H1 (cell line): Measurements from ENCODE around the gene WDR37. TPM values are rescaled to one million over a fixed set of nuclear protein-coding genes. Genes with fewer than 3 reads are reported as not detected.
A peak's percentile ranks its signal among the peaks of the same experiment; 100 is the strongest.

ENCODE experiments used
- CTCF ChIA-PET: fragments of 300-600 bp; sonication (Branson Sonifier 250); formaldehyde crosslinking; loops from one replicate; lab custom pipeline; 2021; ENCODE audit not compliant: partially characterized antibody; lab: Charles Lee
- POLR2A ChIA-PET: fragments of 300-600 bp; sonication (Branson Sonifier 250); formaldehyde crosslinking; loops from one replicate; lab custom pipeline; 2021; ENCODE audit warnings: inconsistent platforms; ENCODE audit not compliant: partially characterized antibody; lab: Charles Lee
- DNase-seq, 2 experiments: peaks; one replicate each; pipeline versions ENCODE4 v3.0.0 to v3.0.0-alpha.2; 2010 to 2022; ENCODE audit warnings: low spot score in 2 of 2, low read depth in 1 of 2, mixed read lengths in 1 of 2
- FAIRE-seq: peaks from 2 replicates; lab custom pipeline; 2011; peaks lifted over from hg19 to GRCh38; lab: Jason Lieb, UNC
- H2AFZ ChIP-seq: 2 replicates; pipeline ENCODE4 v1.8.1; 2012; ENCODE audit warnings: low read length, inconsistent platforms
- H2AK5ac ChIP-seq: 2 replicates; pipeline ENCODE4 v1.6.1; 2013; ENCODE audit warnings: low read depth, low read length
- H2BK120ac ChIP-seq: replicated peaks from 2 replicates; pipeline ENCODE3; 2013; ENCODE audit warnings: low read depth, low read length, inconsistent platforms
- H2BK12ac ChIP-seq: 2 replicates; pipeline ENCODE4 v1.6.1; 2013; ENCODE audit warnings: low read depth, low read length
- H2BK15ac ChIP-seq: 2 replicates; pipeline ENCODE4 v1.6.1; 2013; ENCODE audit warnings: low read length
- H2BK20ac ChIP-seq: 2 replicates; pipeline ENCODE4 v1.6.1; 2013; ENCODE audit warnings: low read length
- H2BK5ac ChIP-seq: 2 replicates; pipeline ENCODE4 v1.6.1; 2013; ENCODE audit warnings: low read depth, low read length
- H3K14ac ChIP-seq: 2 replicates; pipeline ENCODE4 v1.6.1; 2013; ENCODE audit warnings: inconsistent platforms; ENCODE audit not compliant: insufficient read length
- H3K18ac ChIP-seq: 2 replicates; pipeline ENCODE4 v1.6.1; 2013; ENCODE audit warnings: low read length; ENCODE audit errors: extremely low read depth
- H3K23ac ChIP-seq: 2 replicates; pipeline ENCODE4 v1.6.1; 2013; ENCODE audit warnings: inconsistent platforms; ENCODE audit not compliant: insufficient read length
- H3K23me2 ChIP-seq: 2 replicates; pipeline ENCODE4 v1.6.1; 2013; ENCODE audit warnings: low read depth, low read length
- H3K27ac ChIP-seq: 2 replicates; pipeline ENCODE4 v1.6.1; 2011; ENCODE audit warnings: low read depth, low read length, inconsistent platforms
- H3K27me3 ChIP-seq, 4 experiments: replicated peaks in 1 of 4; 1 replicate in 1 of 4; 2 replicates in 3 of 4; pipeline versions ENCODE4 v1.6.1 to v1.8.1; 2011 to 2013; ENCODE audit warnings: low read length in 3 of 4, mild to moderate bottlenecking in 3 of 4, inconsistent platforms in 2 of 4, mixed read lengths in 2 of 4, moderate library complexity in 1 of 4; ENCODE audit not compliant: control insufficient read depth in 3 of 4, insufficient read depth in 3 of 4; ENCODE audit errors: extremely low read depth in 1 of 4
- H3K36me3 ChIP-seq, 4 experiments: 2 replicates each; pipeline versions ENCODE4 v1.6.1 to v1.8.1; 2011 to 2013; ENCODE audit warnings: mild to moderate bottlenecking in 4 of 4, low read length in 3 of 4, moderate library complexity in 2 of 4, control low read depth in 1 of 4, inconsistent platforms in 1 of 4; ENCODE audit not compliant: insufficient read depth in 4 of 4, control insufficient read depth in 2 of 4
- H3K4ac ChIP-seq: replicated peaks from 2 replicates; pipeline ENCODE3; 2013; ENCODE audit warnings: low read length, low read depth, mixed read lengths, inconsistent platforms; ENCODE audit not compliant: insufficient read length
- H3K4me1 ChIP-seq, 4 experiments: replicated peaks in 1 of 4; 1 replicate in 1 of 4; 2 replicates in 3 of 4; pipeline versions ENCODE4 v1.6.1 to v1.8.1; 2011 to 2013; ENCODE audit warnings: low read length in 3 of 4, inconsistent platforms in 2 of 4, mixed read lengths in 1 of 4; ENCODE audit not compliant: insufficient read depth in 4 of 4, control insufficient read depth in 3 of 4
- H3K4me2 ChIP-seq, 2 experiments: 2 replicates each; pipeline versions ENCODE4 v1.6.1 to v1.8.1; 2011 to 2013; ENCODE audit warnings: low read depth in 2 of 2, low read length in 2 of 2, control low read depth in 1 of 2, inconsistent platforms in 1 of 2, mild to moderate bottlenecking in 1 of 2; ENCODE audit not compliant: insufficient read depth in 1 of 2
- H3K4me3 ChIP-seq, 4 experiments: fragments of 200-600, 300-600 bp in 1 of 4; sonication (generic), shearing (Covaris generic), sonication (Bioruptor Twin) in 1 of 4; 2 replicates each; pipeline versions ENCODE4 v1.5.1 to v1.8.1; 2011 to 2016; ENCODE audit warnings: low read length in 4 of 4, low read depth in 3 of 4, control low read depth in 2 of 4, inconsistent platforms in 2 of 4, mild to moderate bottlenecking in 2 of 4, mixed read lengths in 1 of 4, moderate library complexity in 1 of 4; ENCODE audit not compliant: insufficient read depth in 2 of 4; ENCODE audit errors: extremely low read depth in 1 of 4
- H3K56ac ChIP-seq: replicated peaks from 2 replicates; pipeline ENCODE3; 2013; ENCODE audit warnings: low read depth, mild to moderate bottlenecking, mixed read lengths, low read length, inconsistent platforms; ENCODE audit not compliant: insufficient read length
- H3K79me1 ChIP-seq: 2 replicates; pipeline ENCODE4 v1.6.1; 2013; ENCODE audit warnings: low read depth, low read length, control low read depth
- H3K79me2 ChIP-seq, 2 experiments: 2 replicates each; pipeline versions ENCODE4 v1.6.1 to v1.8.1; 2012 to 2013; ENCODE audit warnings: low read length in 2 of 2, mild to moderate bottlenecking in 2 of 2, inconsistent platforms in 1 of 2; ENCODE audit not compliant: insufficient read depth in 2 of 2, control insufficient read depth in 1 of 2
- H3K9ac ChIP-seq, 4 experiments: replicated peaks in 1 of 4; 1 replicate in 1 of 4; 2 replicates in 3 of 4; pipeline versions ENCODE4 v1.6.1 to v1.8.1; 2011 to 2013; ENCODE audit warnings: low read depth in 3 of 4, low read length in 3 of 4, control low read depth in 2 of 4, mild to moderate bottlenecking in 2 of 4, moderate library complexity in 2 of 4, inconsistent platforms in 1 of 4; ENCODE audit errors: extremely low read depth in 1 of 4
- H3K9me3 ChIP-seq, 2 experiments: 2 replicates each; pipeline versions ENCODE4 v1.6.1 to v1.8.1; 2012 to 2013; ENCODE audit warnings: mild to moderate bottlenecking in 2 of 2, moderate library complexity in 2 of 2, control low read depth in 1 of 2, inconsistent platforms in 1 of 2, low read depth in 1 of 2, low read length in 1 of 2, mixed read lengths in 1 of 2; ENCODE audit not compliant: insufficient read depth in 2 of 2
- H4K20me1 ChIP-seq, 2 experiments: replicated peaks in 1 of 2; 2 replicates each; pipeline versions ENCODE3 to v1.8.1; 2011 to 2013; ENCODE audit warnings: inconsistent platforms in 2 of 2, low read length in 2 of 2, mild to moderate bottlenecking in 1 of 2; ENCODE audit not compliant: insufficient read depth in 2 of 2, control insufficient read depth in 1 of 2
- H4K5ac ChIP-seq: 2 replicates; pipeline ENCODE4 v1.6.1; 2013; ENCODE audit warnings: low read length, low read depth, mixed read lengths, inconsistent platforms; ENCODE audit not compliant: insufficient read length
- H4K8ac ChIP-seq: 2 replicates; pipeline ENCODE4 v1.8.0; 2013; ENCODE audit warnings: mild to moderate bottlenecking, moderate library complexity, low read length, inconsistent platforms; ENCODE audit not compliant: insufficient read depth; ENCODE audit errors: extremely low read depth
- H4K91ac ChIP-seq: replicated peaks from 2 replicates; pipeline ENCODE3; 2013; ENCODE audit warnings: low read length, mixed read lengths, inconsistent platforms; ENCODE audit not compliant: insufficient read length
- CBX5 ChIP-seq: fragments of 300-800, 300-1000 bp; sonication (generic); IDR thresholded peaks from 2 replicates; pipeline ENCODE4 v1.7.1; 2016; ENCODE audit warnings: antibody characterized with exemption, low read length, low read depth
- EP300 ChIP-seq, 2 experiments: IDR thresholded peaks; 1 replicate in 1 of 2; 2 replicates in 1 of 2; pipeline ENCODE4 v1.6.1; 2011 to 2012; ENCODE audit warnings: low read depth in 2 of 2, low read length in 2 of 2, mild to moderate bottlenecking in 2 of 2, borderline replicate concordance in 1 of 2, inconsistent platforms in 1 of 2, moderate library complexity in 1 of 2
- KDM4A ChIP-seq: IDR thresholded peaks from one replicate; pipeline ENCODE4 v1.7.1; 2012; ENCODE audit warnings: low read depth, mild to moderate bottlenecking, moderate library complexity, low read length, inconsistent platforms; ENCODE audit not compliant: severe bottlenecking
- MAFK ChIP-seq: IDR thresholded peaks from 2 replicates; pipeline ENCODE4 v1.6.1; 2012; ENCODE audit warnings: low read depth, mild to moderate bottlenecking, improper control_type of control experiment, low read length
- SAP30 ChIP-seq: fragments of 300-600 bp; sonication (generic); IDR thresholded peaks from 2 replicates; pipeline ENCODE4 v1.7.1; 2012; ENCODE audit warnings: low read length, moderate library complexity, mild to moderate bottlenecking, inconsistent platforms; ENCODE audit not compliant: insufficient read depth, insufficient replicate concordance
- SIN3A ChIP-seq, 2 experiments: IDR thresholded peaks in 1 of 2; conservative IDR thresholded peaks in 1 of 2; 2 replicates each; pipeline ENCODE4 v1.6.1; 2011 to 2012; ENCODE audit warnings: low read length in 2 of 2, improper control_type of control experiment in 1 of 2, low read depth in 1 of 2, mild to moderate bottlenecking in 1 of 2
- SP4 ChIP-seq: IDR thresholded peaks from 2 replicates; pipeline ENCODE4 v1.6.1; 2012; ENCODE audit warnings: low read length, inconsistent platforms
- TAF7 ChIP-seq: optimal IDR thresholded peaks from 2 replicates; pipeline ENCODE3; 2011; ENCODE audit warnings: low read depth, mild to moderate bottlenecking, inconsistent platforms, low read length, moderate library complexity, borderline replicate concordance
- WGBS, 2 experiments: shearing (Covaris generic) in 1 of 2; methylation state at CpG; one replicate each; pipeline versions ENCODE4 v1.1.6 to v1.1.7; 2013 to 2015; ENCODE audit warnings: low lambda C conversion rate in 2 of 2, mixed read lengths in 2 of 2, inconsistent platforms in 1 of 2, low coverage in 1 of 2, missing lambda C conversion rate in 1 of 2; ENCODE audit not compliant: insufficient replicate concordance in 2 of 2, insufficient coverage in 1 of 2, insufficient read length in 1 of 2; ENCODE audit errors: extremely low coverage in 1 of 2, missing lambda C conversion rate in 1 of 2; 5-methylcytosine and 5-hydroxymethylcytosine counted together
- polyA plus RNA-seq, 7 experiments: library from polyadenylated mRNA; depleted of rRNA in 3 of 7; stranded (reverse) in 5 of 7; unstranded in 2 of 7; fragments of >200 nt in 5 of 7; fragments of 200-250 nt in 2 of 7; gene quantifications; 1 replicate in 5 of 7; 2 replicates in 1 of 7; 4 replicates in 1 of 7; pipeline versions ENCODE4 v1.2.1 to v1.2.3, GENCODE V29; 2011 to 2013; ENCODE audit warnings: missing spikeins in 2 of 7, mixed read lengths in 2 of 7
- total RNA-seq: library from RNA; stranded (reverse); fragmentation: NEBNext Ultra II Directional; extraction: Animal tissue kit (Norgen Biotek cat#: 25700); gene quantifications from 2 replicates; pipeline ENCODE4 v1.2.1, GENCODE V29; 2021
- TF ChIP-seq, protein P1 (sequence below), 3 experiments: IDR thresholded peaks; 1 replicate in 2 of 3; 2 replicates in 1 of 3; pipeline versions ENCODE4 v1.5.1 to v1.6.1; 2011; ENCODE audit warnings: low read length in 3 of 3, mild to moderate bottlenecking in 3 of 3, inconsistent platforms in 2 of 3, low read depth in 1 of 3, moderate library complexity in 1 of 3; ENCODE audit not compliant: insufficient read depth in 1 of 3; ENCODE audit errors: control extremely low read depth in 1 of 3

The WDR37 gene
- total and polyA plus RNA-seq, 2 of the 8 experiments (the other 6 are each of a cell fraction or from before 2014, with no cell fraction given), result 9.6 to 12.0 TPM

DNA sequence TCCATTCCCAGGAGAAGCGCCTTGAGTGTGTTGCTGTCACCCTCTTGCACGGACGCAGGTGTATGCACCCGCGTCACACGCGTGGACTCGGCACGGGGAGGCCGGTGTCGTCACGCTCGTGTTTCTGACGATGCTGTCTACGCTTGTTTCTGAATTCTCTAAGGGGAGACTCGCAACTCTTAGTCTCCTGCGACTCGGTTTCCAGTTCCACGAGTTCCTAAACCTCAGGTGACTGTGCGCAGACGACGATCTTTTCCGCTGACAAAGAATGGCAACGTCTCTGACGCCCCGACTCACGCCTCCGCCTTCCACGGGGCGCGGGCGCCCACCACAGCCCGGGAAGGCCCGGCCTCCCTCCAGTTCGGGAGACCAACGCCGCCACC is 7.8 kb upstream of the WDR37 start:
- H3K27me3 ChIP-seq, result no peaks in the 10 kb centered on the region
- no peak overlapping the region for H3K14ac ChIP-seq
- peaks cover 6 to 23% of the 10 kb centered on the region in 2 experiments for H4K20me1 ChIP-seq
- H3K4me1 ChIP-seq, result peaks cover 0 to 5% (median 2%) of the 10 kb centered on the region in 4 experiments; a peak in 3 of 7 replicates
- peak overlapping the region; percentile 79 to 98 (median 95) for H3K4me3 ChIP-seq
- H4K5ac ChIP-seq, result peak overlapping the region; percentile 1
- H4K8ac ChIP-seq, result peak overlapping the region; percentile 97
- CTCF ChIA-PET, result no interaction called here
- peak overlapping the region; percentile 2 for H4K91ac ChIP-seq
- H3K9ac ChIP-seq, result peak overlapping the region; percentile 72 to 91 (median 86)
- H2BK12ac ChIP-seq, result peak overlapping the region; percentile 60
- H3K79me2 ChIP-seq, result peaks cover 24 to 79% of the 10 kb centered on the region in 2 experiments
- POLR2A ChIA-PET, result interaction anchor here (0.8 to 2.9 kb wide), 15 partner anchors 9 to 120 kb away, joined by 3 to 22 read pairs (median 4); partner anchors contain the start of gene GTPBP4
- H3K4me2 ChIP-seq, result peak overlapping the region; percentile 76 to 97
- no peaks in the 10 kb centered on the region; the same call in 1 of the 2 replicates for H3K23me2 ChIP-seq
- H3K23ac ChIP-seq, result no peak overlapping the region
- no peak for DNase-seq
- peak overlapping the region; percentile 97 for H2BK120ac ChIP-seq
- H2AK5ac ChIP-seq, result no peak overlapping the region
- H2BK20ac ChIP-seq, result 0 out of 2 replicates have a peak overlapping the region, but pooled peaks have one; percentile 77
- peaks cover 2 to 33% (median 5%) of the 10 kb centered on the region in 4 experiments; a peak in 6 of 8 replicates for H3K36me3 ChIP-seq
- no peak for FAIRE-seq
- peak overlapping the region; percentile 61 for H3K27ac ChIP-seq
- no peaks in the 10 kb centered on the region for H3K9me3 ChIP-seq
- 2% methylated on average over 37 of the region's 37 CpGs; no CpG with 5 or more reads in 1 of the 2 experiments for WGBS, 2 experiments
- peak overlapping the region; percentile 99 for H2BK5ac ChIP-seq
- peaks cover 10% of the 10 kb centered on the region; the same call in 1 of the 2 replicates for H3K79me1 ChIP-seq
- H3K4ac ChIP-seq, result peak overlapping the region; percentile 86
- H2BK15ac ChIP-seq, result peak overlapping the region; percentile 77; the same call in 1 of the 2 replicates
- no peak overlapping the region for H2AFZ ChIP-seq
- H3K56ac ChIP-seq, result peak overlapping the region; percentile 32
- peak overlapping the region; percentile 75; the same call in 1 of the 2 replicates for H3K18ac ChIP-seq
- TF ChIP-seq CBX5 (no peak), TAF7 (no peak), SP4 (no peak), MAFK (no peak), SAP30 (peak; percentile 82), SIN3A (conservative IDR thresholded peaks at IDR 0.05 in 1 of 2, IDR thresholded peaks at IDR 0.05 in 1 of 2; ENCODE audit: low read depth in 1 of 2, low read length in 2 of 2) (peak in 1 of 2 experiments; percentile 5; a peak in 1 of 4 replicates), EP300 (IDR thresholded peaks at IDR 0.05; ENCODE audit: borderline replicate concordance in 1 of 2, low read depth in 2 of 2, low read length in 2 of 2) (no peak), KDM4A (peak; percentile 49)
- TF ChIP-seq, protein P1, sequence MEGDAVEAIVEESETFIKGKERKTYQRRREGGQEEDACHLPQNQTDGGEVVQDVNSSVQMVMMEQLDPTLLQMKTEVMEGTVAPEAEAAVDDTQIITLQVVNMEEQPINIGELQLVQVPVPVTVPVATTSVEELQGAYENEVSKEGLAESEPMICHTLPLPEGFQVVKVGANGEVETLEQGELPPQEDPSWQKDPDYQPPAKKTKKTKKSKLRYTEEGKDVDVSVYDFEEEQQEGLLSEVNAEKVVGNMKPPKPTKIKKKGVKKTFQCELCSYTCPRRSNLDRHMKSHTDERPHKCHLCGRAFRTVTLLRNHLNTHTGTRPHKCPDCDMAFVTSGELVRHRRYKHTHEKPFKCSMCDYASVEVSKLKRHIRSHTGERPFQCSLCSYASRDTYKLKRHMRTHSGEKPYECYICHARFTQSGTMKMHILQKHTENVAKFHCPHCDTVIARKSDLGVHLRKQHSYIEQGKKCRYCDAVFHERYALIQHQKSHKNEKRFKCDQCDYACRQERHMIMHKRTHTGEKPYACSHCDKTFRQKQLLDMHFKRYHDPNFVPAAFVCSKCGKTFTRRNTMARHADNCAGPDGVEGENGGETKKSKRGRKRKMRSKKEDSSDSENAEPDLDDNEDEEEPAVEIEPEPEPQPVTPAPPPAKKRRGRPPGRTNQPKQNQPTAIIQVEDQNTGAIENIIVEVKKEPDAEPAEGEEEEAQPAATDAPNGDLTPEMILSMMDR (IDR thresholded peaks at IDR 0.05; ENCODE audit: control extremely low read depth in 1 of 3, insufficient read depth in 1 of 3, low read depth in 1 of 3, low read length in 3 of 3), result no peak
